Stimulated activated CD4-positive, alpha-beta T cell treated with anti-CD3 and anti-CD28 coated beads, Interleukin-2, amount 100 ng/mL, for 48 hours (primary cell): Measurements from ENCODE around the gene SRF.

Experiments
- DNase-seq, 2 donors: peaks; one replicate each; pipeline ENCODE4 v3.0.0-alpha.2; 2020

The SRF gene

GRCh38 chr6:43147691-43148477, 23.2 kb upstream of the SRF start:
- no peak for DNase-seq

- DNase-seq, result no peak
Measured at GRCh38 chr6:43149265-43149664, 21.8 kb upstream of the SRF start.

- no peak for DNase-seq
Measured at GRCh38 chr6:43150051-43150751, 20.9 kb upstream of the SRF start.

GRCh38 chr6:43159599-43159998, 11.5 kb upstream of the SRF start:
- no peak for DNase-seq

GRCh38 chr6:43163899-43164298, 7.2 kb upstream of the SRF start:
- DNase-seq, result no peak

GRCh38 chr6:43170417-43170930, 595 bp upstream of the SRF start:
- DNase-seq, result no peak

- DNase-seq, result peak in 1 of 2 donors; percentile 27
Measured at GRCh38 chr6:43171707-43172103, 636 bp downstream of the SRF start.

GRCh38 chr6:43172104-43173007, 1.3 kb downstream of the SRF start:
- peak in 1 of 2 donors; percentile 32 for DNase-seq

- DNase-seq, result no peak
Measured at GRCh38 chr6:43173591-43174262, 2.7 kb downstream of the SRF start.

GRCh38 chr6:43174263-43175112, 3.4 kb downstream of the SRF start:
- peak; percentile 86 to 92 for DNase-seq

- DNase-seq, result no peak
Measured at GRCh38 chr6:43175676-43176422, 4.8 kb downstream of the SRF start.

GRCh38 chr6:43176423-43176786, 5.3 kb downstream of the SRF start:
- DNase-seq, result no peak

- DNase-seq, result no peak
Measured at GRCh38 chr6:43178150-43178549, 7.1 kb downstream of the SRF start.

- DNase-seq, result no peak
Measured at GRCh38 chr6:43178951-43179830, 8.1 kb downstream of the SRF start.

GRCh38 chr6:43180058-43180457, 9.0 kb downstream of the SRF start:
- no peak for DNase-seq

- no peak for DNase-seq
Measured at GRCh38 chr6:43180985-43181384, 9.9 kb downstream of the SRF start.

- no peak for DNase-seq
Measured at GRCh38 chr6:43181621-43181941, 10.5 kb downstream of the SRF start.

GRCh38 chr6:43181942-43182860, 11.1 kb downstream of the SRF start, which contains the start of gene CUL9:
Gene CUL9, plus strand, starts transcription at chr6:43182196. Its CDS starts 2,115 bp downstream, at chr6:43184311.
- peak; percentile 78 for DNase-seq

- DNase-seq, result no peak
Measured at GRCh38 chr6:43183441-43183840, 12.4 kb downstream of the SRF start.
